GM12875 (cell line): ENCODE data around the gene KIF26B.

ENCODE experiments used
- H3K4me3 ChIP-seq: one replicate; pipeline ENCODE4 v1.5.1; 2011; ENCODE audit warnings: low read depth, low read length, control low read depth
- TF ChIP-seq, protein P1 (sequence below): IDR thresholded peaks from 2 replicates; pipeline ENCODE4 v1.5.1; 2011; ENCODE audit warnings: low read depth, mild to moderate bottlenecking, control low read depth, inconsistent platforms, low read length, moderate library complexity, borderline replicate concordance; ENCODE audit not compliant: insufficient read depth

Gene KIF26B

DNA sequence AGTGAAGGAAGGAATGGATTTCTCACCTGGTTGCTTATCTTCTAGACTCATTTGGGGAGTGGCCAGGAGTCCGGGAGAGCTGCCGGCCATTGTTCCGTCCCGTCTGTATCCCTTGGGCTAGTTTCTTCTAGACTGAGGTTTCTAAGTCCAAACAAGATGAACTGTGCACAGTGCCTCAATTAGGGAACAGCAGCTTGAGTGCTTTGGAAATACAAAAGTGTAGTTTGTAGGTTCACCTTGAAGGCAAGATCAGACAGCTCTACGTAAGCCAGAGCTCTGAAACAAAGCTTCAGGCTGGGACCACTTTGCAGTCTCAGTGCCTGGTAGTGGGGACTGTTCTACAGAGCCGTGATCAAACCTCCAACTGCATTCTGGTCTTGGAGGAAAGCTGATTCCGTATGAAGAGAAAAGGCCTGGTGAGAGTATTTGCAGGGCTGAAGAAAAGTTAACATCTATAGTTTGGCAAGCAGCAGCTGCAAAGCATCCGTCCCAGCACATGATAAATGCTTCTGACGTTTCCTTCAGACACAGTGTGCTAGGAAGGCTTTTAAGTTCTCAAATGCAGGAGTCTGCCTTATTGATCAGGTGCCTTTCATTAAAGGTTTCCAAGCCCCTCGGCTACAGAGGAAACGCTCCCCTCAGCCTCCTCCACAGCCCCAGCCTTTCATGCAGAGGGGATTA lies 432.8 kb downstream of the KIF26B start:
- TF ChIP-seq, protein P1, sequence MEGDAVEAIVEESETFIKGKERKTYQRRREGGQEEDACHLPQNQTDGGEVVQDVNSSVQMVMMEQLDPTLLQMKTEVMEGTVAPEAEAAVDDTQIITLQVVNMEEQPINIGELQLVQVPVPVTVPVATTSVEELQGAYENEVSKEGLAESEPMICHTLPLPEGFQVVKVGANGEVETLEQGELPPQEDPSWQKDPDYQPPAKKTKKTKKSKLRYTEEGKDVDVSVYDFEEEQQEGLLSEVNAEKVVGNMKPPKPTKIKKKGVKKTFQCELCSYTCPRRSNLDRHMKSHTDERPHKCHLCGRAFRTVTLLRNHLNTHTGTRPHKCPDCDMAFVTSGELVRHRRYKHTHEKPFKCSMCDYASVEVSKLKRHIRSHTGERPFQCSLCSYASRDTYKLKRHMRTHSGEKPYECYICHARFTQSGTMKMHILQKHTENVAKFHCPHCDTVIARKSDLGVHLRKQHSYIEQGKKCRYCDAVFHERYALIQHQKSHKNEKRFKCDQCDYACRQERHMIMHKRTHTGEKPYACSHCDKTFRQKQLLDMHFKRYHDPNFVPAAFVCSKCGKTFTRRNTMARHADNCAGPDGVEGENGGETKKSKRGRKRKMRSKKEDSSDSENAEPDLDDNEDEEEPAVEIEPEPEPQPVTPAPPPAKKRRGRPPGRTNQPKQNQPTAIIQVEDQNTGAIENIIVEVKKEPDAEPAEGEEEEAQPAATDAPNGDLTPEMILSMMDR: no peak
- no peak overlapping the region for H3K4me3 ChIP-seq

DNA sequence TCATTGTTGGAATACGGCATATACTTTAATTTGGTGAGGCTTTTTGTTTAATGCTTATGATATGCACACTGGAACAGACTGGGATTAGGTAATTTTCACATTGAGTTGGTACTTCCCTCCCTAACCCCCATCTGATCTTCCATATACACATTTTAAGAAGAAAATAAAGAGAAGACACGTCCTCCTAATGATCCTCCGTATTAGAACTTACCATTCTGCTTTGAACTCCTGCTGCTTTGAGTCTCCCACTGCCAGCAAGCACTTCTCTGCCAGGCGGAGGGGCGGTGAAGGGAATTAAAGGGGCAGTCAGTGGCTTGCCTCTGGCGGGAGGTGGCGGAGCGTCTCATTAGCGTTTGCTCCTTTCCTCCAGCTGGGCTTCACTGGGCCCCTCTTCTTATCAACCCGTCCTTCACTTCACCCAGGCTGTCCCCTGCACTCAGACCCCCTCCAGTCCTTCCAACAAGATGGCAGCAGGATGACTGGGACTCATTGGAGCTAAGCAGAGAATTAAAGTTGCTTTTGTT lies 433.4 kb downstream of the KIF26B start:
- TF ChIP-seq, protein P1: no peak
- H3K4me3 ChIP-seq: no peak overlapping the region

DNA sequence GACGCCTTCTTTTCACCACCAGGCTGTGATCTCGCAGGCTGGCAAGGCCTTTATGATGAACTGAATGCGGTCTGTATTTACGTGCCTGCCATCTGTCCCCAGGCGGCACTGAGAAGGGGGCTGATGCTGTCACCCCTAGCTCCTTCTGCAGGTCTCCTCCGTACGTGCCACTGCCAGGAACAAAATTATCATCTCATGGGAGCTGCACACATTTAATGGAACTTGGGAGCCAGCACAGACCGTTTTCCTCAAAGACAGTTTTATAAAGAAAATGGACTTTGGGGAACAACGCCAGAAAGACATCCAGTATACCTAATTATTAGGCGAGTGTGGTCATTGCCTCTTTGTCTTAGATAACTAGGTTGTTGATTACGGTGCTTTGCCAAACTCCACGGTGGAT lies 434.5 kb downstream of the KIF26B start:
- H3K4me3 ChIP-seq: no peak overlapping the region

DNA sequence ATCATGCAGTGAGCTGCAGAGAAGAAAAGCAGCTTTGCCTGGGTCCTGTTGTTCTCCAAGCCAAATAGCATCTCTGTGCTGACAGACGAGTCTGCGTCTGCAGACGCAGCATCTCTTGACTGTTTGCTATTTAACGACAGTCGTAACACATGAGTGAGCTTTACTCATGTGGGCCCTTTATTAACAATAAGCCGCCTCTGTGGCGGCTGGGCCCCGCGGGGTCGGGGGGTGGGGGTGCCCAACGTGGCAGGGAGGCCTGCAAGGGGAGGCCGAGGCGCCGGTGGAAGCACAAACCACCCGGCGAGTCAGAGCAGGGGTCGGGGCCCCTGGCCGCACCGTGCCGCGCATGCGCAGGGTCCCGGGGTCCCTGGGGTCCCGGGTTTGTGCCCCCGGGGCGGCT lies 435.1 kb downstream of the KIF26B start:
- H3K4me3 ChIP-seq: no peak overlapping the region
- TF ChIP-seq, protein P1: no peak

More for the DNA sequence above, 434.5 kb downstream of the KIF26B start:
- TF ChIP-seq, protein P1: no peak

DNA sequence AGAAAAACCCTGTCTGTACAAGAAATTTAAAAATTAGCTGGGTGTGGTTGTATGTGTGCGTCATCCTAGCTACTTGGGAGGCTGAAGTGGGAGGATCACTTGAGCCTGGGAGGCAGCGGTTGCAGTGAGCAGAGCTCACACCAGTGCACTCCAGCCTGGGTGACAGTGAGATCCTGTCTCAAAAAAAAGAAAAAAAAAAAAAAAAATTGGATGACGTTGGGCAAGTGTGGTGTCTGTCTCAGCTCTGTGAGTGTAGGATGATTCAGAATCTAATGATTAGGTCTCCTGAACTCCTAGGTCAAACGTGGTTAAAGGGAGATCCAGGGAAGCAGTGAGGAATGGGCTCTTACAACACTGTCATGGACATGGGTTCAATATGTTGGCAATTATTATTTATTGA lies 435.9 kb downstream of the KIF26B start:
- no peak overlapping the region for H3K4me3 ChIP-seq
- TF ChIP-seq, protein P1: no peak

DNA sequence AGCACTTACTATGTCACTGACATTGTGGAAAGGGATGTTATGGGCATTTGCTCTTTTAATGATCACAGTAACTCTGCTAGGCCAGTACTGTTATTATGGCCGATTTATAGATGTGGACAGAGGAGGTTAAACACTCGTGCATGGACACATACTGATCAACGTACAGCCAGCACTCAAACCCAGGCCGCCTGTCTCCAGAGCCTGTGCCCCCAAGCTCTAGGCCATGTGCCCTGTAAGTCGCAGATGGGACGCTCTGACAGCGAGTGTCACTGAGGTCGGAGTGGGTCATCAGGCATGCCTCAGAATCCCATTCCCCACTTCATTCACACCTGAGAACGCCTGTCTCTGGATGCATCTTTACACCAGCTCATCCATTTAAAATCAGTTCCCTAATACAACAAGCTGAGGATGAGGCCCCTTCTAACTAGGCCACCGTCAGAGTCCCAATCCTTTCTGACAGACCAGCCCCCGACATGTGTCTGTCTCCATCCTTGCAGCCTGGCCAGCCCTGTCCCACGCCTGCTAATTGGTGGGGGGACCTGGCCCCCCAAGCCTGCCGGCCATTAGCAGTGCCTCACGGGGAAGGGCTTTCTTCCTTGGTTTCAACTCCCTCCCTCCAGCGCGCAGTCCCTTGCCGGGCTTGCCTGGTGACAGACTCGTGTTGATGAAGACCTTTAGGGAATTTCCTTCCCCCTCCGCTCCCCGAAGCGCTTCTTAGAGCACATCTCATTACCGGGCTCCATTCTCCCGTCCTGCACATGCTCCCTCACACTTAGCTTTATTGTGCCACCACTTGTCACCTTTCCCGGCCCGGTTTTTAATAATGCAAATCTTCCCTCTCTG lies 436.8 kb downstream of the KIF26B start:
- TF ChIP-seq, protein P1: no peak
- no peak overlapping the region for H3K4me3 ChIP-seq

DNA sequence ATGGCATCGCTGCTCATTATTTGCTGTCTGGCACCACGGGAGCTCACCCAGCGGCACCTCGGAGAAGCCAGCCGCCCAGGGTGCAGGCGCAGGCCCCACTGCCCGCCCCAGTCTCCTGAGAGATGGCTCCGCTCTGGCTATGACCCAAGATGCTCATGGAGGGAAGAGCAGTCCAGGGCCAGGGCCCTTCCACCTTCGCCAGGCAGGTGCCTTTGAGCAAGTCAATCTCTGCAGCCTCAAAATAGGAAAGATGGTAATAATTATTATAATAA lies 437.3 kb downstream of the KIF26B start:
- TF ChIP-seq, protein P1: no peak
- H3K4me3 ChIP-seq: no peak overlapping the region
